Natural killer cell (primary cell): ENCODE results near the gene FAM83B. TPM values are rescaled to one million over a fixed set of nuclear protein-coding genes. Genes with fewer than 3 reads are reported as not detected.
"Not testable (repeated sequence)": the region's sequence is repeated elsewhere in the genome, so short reads cannot be mapped to it uniquely, and the experiment has no call there.

ENCODE experiments used
- ATAC-seq, 3 donors: fragments of 150-1000 bp in 2 of 3; fragments of 200-7000 bp in 1 of 3; cut with Tn5 transposase; 1 replicate in 1 of 3; 2 replicates in 2 of 3; pipeline ENCODE4 v1.10.0; 2021; ENCODE audit warnings: mild to moderate bottlenecking in 2 of 3, moderate library complexity in 2 of 3
- DNase-seq, 2 donors: peaks; one replicate each; pipeline versions ENCODE4 v3.0.0 to v3.0.0-alpha.2; 2013 to 2021; ENCODE audit warnings: mixed read lengths in 1 of 2
- H3K27ac ChIP-seq: one replicate; pipeline ENCODE4 v1.5.1; 2013; ENCODE audit warnings: mild to moderate bottlenecking, low read length
- H3K27me3 ChIP-seq: one replicate; pipeline ENCODE4 v1.6.1; 2013; ENCODE audit warnings: low read length; ENCODE audit not compliant: control insufficient read depth, insufficient read depth
- H3K36me3 ChIP-seq: one replicate; pipeline ENCODE4 v1.6.1; 2013; ENCODE audit warnings: low read length; ENCODE audit not compliant: control insufficient read depth, insufficient read depth
- H3K4me1 ChIP-seq: one replicate; pipeline ENCODE4 v1.6.1; 2013; ENCODE audit warnings: low read length; ENCODE audit not compliant: control insufficient read depth, insufficient read depth
- H3K4me3 ChIP-seq: one replicate; pipeline ENCODE4 v1.5.1; 2013; ENCODE audit warnings: low read length
- H3K9me3 ChIP-seq: one replicate; pipeline ENCODE4 v1.6.1; 2013; ENCODE audit warnings: low read length; ENCODE audit not compliant: control insufficient read depth, insufficient read depth
- H3K27ac Mint-ChIP-seq, 2 donors: one replicate each; pipeline ENCODE4 v1.8.0; 2022; ENCODE audit warnings: mild to moderate bottlenecking in 2 of 2, mixed read lengths in 2 of 2, moderate library complexity in 1 of 2
- H3K27me3 Mint-ChIP-seq, 2 donors: one replicate each; pipeline ENCODE4 v1.8.0; 2022; ENCODE audit warnings: low read depth in 2 of 2, mixed read lengths in 2 of 2
- H3K36me3 Mint-ChIP-seq: one replicate; pipeline ENCODE4 v1.8.0; 2022; ENCODE audit warnings: mixed read lengths
- H3K4me1 Mint-ChIP-seq, 2 donors: one replicate each; pipeline ENCODE4 v1.8.0; 2022; ENCODE audit warnings: mixed read lengths in 2 of 2
- H3K4me3 Mint-ChIP-seq: one replicate; pipeline ENCODE4 v1.8.0; 2022; ENCODE audit warnings: mild to moderate bottlenecking, moderate library complexity, mixed read lengths
- H3K9me3 Mint-ChIP-seq, 2 donors: one replicate each; pipeline ENCODE4 v1.8.0; 2022; ENCODE audit warnings: mixed read lengths in 2 of 2
- WGBS: methylation state at CpG from one replicate; pipeline ENCODE4 v1.1.7; 2013; ENCODE audit warnings: missing lambda C conversion rate; ENCODE audit not compliant: insufficient coverage; 5-methylcytosine and 5-hydroxymethylcytosine counted together
- intact Hi-C: fragments of 100-400 bp; cut with micrococcal nuclease; formaldehyde crosslinking; loops from one replicate; pipeline ENCODE4 v1.14.2; 2022
- total RNA-seq, 4 donors: library from RNA; stranded (reverse); fragments of 120-200 nt in 1 of 4; gene quantifications; one replicate each; pipeline versions ENCODE4 v1.2.3 to v1.2.4, GENCODE V29; 2013 to 2022
- TF ChIP-seq, protein P1 (sequence below): fragments of 200-600 bp; IDR thresholded peaks from one replicate; pipeline ENCODE4 v1.8.0; 2022; ENCODE audit warnings: antibody characterized with exemption

FAM83B gene
- total RNA-seq, 3 donors from 2014 or later (not counting 1 experiment from before 2014, with no cell fraction given), result not detected

DNA sequence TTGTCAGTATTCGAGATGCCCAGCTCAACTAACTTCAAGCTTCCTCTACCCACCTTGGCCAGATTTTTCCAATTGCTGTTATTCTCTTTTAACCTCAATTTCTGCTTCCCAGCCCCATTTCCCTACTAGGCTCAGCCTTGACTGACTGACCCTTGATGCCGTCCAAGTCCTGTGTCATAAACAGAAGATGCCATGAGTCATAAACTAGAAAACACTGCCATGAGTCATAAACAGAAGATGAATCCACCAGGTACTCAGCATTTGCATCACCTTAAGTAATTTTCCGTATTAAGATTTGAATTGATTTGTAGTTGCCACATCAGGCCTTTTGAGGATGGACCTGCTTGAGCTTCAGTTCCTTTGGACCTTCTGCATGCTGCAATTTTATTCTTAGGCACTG is 123.8 kb downstream of the FAM83B start:
- intact Hi-C loops, result no loop called here
- Histone ChIP-seq H3K9me3 (no peaks in the 10 kb centered on the region), H3K27ac (no peak overlapping the region), H3K4me1 (no peaks in the 10 kb centered on the region), H3K27me3 (no peaks in the 10 kb centered on the region), H3K36me3 (no peaks in the 10 kb centered on the region), H3K4me3 (no peak overlapping the region)
- DNase-seq, result no peak
- Mint-ChIP-seq H3K9me3 (no peaks in the 10 kb centered on the region), H3K27me3 (no peaks in the 10 kb centered on the region), H3K4me3 (no peak overlapping the region), H3K27ac (no peak overlapping the region), H3K36me3 (peaks cover 9% of the 10 kb centered on the region), H3K4me1 (no peaks in the 10 kb centered on the region)
- ATAC-seq, result no peak
- TF ChIP-seq, protein P1, sequence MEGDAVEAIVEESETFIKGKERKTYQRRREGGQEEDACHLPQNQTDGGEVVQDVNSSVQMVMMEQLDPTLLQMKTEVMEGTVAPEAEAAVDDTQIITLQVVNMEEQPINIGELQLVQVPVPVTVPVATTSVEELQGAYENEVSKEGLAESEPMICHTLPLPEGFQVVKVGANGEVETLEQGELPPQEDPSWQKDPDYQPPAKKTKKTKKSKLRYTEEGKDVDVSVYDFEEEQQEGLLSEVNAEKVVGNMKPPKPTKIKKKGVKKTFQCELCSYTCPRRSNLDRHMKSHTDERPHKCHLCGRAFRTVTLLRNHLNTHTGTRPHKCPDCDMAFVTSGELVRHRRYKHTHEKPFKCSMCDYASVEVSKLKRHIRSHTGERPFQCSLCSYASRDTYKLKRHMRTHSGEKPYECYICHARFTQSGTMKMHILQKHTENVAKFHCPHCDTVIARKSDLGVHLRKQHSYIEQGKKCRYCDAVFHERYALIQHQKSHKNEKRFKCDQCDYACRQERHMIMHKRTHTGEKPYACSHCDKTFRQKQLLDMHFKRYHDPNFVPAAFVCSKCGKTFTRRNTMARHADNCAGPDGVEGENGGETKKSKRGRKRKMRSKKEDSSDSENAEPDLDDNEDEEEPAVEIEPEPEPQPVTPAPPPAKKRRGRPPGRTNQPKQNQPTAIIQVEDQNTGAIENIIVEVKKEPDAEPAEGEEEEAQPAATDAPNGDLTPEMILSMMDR, result no peak
- WGBS, result 79% methylated on average over 3 of the region's 3 CpGs

DNA sequence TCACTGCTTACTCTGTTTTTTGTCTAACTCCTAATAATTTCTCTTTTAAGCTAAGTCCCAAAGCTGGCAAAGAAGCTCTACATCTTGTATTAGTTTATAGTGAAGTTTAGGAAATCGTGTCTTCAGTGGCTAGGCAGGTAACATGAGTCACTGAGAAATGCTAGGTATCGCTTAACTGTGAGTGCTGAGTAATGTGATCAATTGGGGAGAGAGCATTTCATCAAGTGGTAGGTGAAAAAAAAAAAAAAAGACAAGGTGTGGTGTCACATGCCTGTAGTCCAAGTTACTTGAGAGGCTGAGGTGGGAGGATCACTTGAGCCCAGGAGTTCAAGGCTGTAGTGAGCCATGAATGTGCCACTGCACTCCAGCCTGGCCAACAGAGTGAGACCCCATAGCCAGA is 125.3 kb downstream of the FAM83B start:
- H3K27ac ChIP-seq, result no peak overlapping the region
- Mint-ChIP-seq H3K4me3 (no peak overlapping the region), H3K27me3 (no peaks in the 10 kb centered on the region), H3K4me1 (no peaks in the 10 kb centered on the region), H3K36me3 (peaks cover 13% of the 10 kb centered on the region), H3K27ac (no peak overlapping the region), H3K9me3 (no peaks in the 10 kb centered on the region)
- H3K9me3 ChIP-seq, result no peaks in the 10 kb centered on the region
- intact Hi-C loops, result no loop called here
- DNase-seq (no peak), ATAC-seq (no peak)
- no peaks in the 10 kb centered on the region for H3K4me1 ChIP-seq
- TF ChIP-seq, protein P1, result no peak
- 48% methylated on average over 2 of the region's 2 CpGs for WGBS
- H3K36me3 ChIP-seq, result no peaks in the 10 kb centered on the region
- H3K4me3 ChIP-seq, result no peak overlapping the region
- H3K27me3 ChIP-seq, result no peaks in the 10 kb centered on the region

DNA sequence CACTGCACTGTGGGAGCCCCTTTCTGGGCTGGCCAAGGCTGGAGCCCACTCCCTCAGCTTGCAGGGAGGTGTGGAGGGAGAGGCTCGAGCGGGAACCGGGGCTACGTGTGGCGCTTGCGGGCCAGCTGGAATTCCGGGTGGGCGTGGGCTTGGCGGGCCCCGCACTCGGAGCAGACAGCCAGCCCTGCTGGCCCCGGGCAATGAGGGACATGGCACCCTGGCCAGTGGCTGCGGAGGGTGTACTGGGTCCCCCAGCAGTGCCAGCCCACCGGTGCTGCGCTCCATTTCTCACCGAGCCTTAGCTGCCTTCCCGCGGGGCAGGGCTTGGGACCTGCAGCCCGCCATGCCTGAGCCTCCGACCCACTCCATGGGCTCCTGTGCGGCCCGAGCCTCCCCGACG is 132.6 kb downstream of the FAM83B start:
- H3K27ac Mint-ChIP-seq, intact Hi-C loops, H3K9me3 ChIP-seq, H3K4me1 ChIP-seq, H3K4me3 Mint-ChIP-seq, H3K27me3 Mint-ChIP-seq, H3K4me1 Mint-ChIP-seq, ATAC-seq, DNase-seq, H3K36me3 Mint-ChIP-seq, H3K9me3 Mint-ChIP-seq, H3K27ac ChIP-seq, H3K27me3 ChIP-seq, H3K4me3 ChIP-seq, H3K36me3 ChIP-seq: not testable (repeated sequence)
- WGBS, result 94% methylated on average over 14 of the region's 24 CpGs

DNA sequence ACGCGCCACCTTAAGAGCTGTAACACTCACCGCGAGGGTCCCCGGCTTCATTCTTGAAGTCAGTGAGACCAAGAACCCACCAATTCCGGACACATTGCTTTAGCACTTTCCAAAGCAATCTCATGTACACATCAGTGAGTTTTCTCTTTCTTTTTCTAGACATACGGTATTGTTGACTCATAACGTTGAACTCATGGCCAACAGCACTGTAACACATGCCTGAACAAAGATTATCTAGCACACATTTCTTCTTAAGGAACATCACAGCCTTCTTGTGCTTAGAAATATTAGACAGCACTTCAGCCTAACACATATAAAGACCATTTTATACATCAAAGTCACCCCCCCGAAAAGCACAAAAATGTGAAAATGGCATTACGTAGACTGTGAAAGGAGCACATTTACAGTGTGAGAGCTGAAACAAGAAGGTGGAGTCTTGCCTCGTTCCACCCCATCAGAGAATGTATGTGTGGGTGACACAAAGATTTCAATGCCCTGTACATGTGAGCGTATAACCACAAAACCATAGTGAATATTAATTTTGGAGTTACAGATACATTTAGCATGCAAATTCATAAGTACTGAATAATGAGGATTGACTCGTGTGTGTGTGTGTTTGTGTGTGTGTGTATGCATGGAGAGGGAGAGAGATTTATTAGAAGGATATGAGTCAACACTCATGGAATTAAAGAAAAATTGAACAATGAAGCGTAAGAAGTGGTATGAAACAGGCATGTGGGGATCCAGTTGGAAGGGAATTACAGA is 134.1 kb downstream of the FAM83B start:
- no peak overlapping the region for H3K4me3 Mint-ChIP-seq
- ATAC-seq, result no peak
- intact Hi-C loops, result no loop called here
- Histone ChIP-seq H3K27me3 (no peaks in the 10 kb centered on the region), H3K4me3 (no peak overlapping the region), H3K4me1 (no peaks in the 10 kb centered on the region), H3K27ac (no peak overlapping the region), H3K36me3 (no peaks in the 10 kb centered on the region), H3K9me3 (no peaks in the 10 kb centered on the region)
- DNase-seq, result no peak
- H3K36me3 Mint-ChIP-seq, result peaks cover 15% of the 10 kb centered on the region
- no peaks in the 10 kb centered on the region for H3K27me3 Mint-ChIP-seq
- no peak overlapping the region for H3K27ac Mint-ChIP-seq
- H3K4me1 Mint-ChIP-seq, result no peaks in the 10 kb centered on the region
- WGBS, result 90% methylated on average over 14 of the region's 14 CpGs
- TF ChIP-seq, protein P1, result no peak
- H3K9me3 Mint-ChIP-seq, result peaks cover 0 to 3% of the 10 kb centered on the region in 2 donors
